HepG2 (cell line): ENCODE results near the gene TNFSF18. TPM values are rescaled to one million over a fixed set of nuclear protein-coding genes. Genes with fewer than 3 reads are reported as not detected.

Experiments
- ATAC-seq: fragments of 200-7000 bp; cut with Tn5 transposase; 3 replicates; pipeline ENCODE4 v1.9.1; 2020; ENCODE audit warnings: mild to moderate bottlenecking, moderate library complexity
- BruUV-seq: library from RNA; stranded (reverse); fragments of 400-500 nt; replicated peaks from 2 replicates; lab custom pipeline; 2021; lab: Mats Ljungman, UMichigan
- CTCF ChIA-PET: fragments of 300-600 bp; formaldehyde crosslinking; extraction: SDS; loops from one replicate; lab custom pipeline; 2021; ENCODE audit warnings: low total read pairs, inconsistent platforms, low intra/inter-chr PET ratio; lab: Yijun Ruan, JAX
- POLR2A ChIA-PET: fragments of 350-600 bp; sonication (Branson Sonifier 250); formaldehyde crosslinking; loops from one replicate; lab custom pipeline; 2020; ENCODE audit warnings: antibody characterized with exemption, inconsistent platforms; lab: Yijun Ruan, JAX
- DNase-seq: peaks from one replicate; pipeline ENCODE4 v3.0.0-alpha.2; 2015; ENCODE audit warnings: low spot score
- FAIRE-seq: peaks from 3 replicates; lab custom pipeline; 2011; peaks lifted over from hg19 to GRCh38; lab: Jason Lieb, UNC
- H2AFZ ChIP-seq: one replicate; pipeline ENCODE4 v1.6.1; 2011; ENCODE audit warnings: low read length, inconsistent platforms
- H3K27ac ChIP-seq: fragments of 300-600 bp; 3 replicates; pipeline ENCODE4 v1.8.0; 2011; ENCODE audit warnings: mixed run types, mild to moderate bottlenecking, mixed read lengths, low read length, inconsistent platforms; ENCODE audit not compliant: insufficient read depth; ENCODE audit errors: extremely low read length
- H3K27me3 ChIP-seq, 2 experiments: fragments of 200-600 bp in 1 of 2; 2 replicates in 1 of 2; 3 replicates in 1 of 2; pipeline versions ENCODE4 v1.6.0 to v1.8.0; 2011; ENCODE audit warnings: low read length in 2 of 2, mild to moderate bottlenecking in 2 of 2, moderate library complexity in 2 of 2, inconsistent platforms in 1 of 2; ENCODE audit not compliant: insufficient read depth in 2 of 2, control insufficient read depth in 1 of 2
- H3K36me3 ChIP-seq, 2 experiments: fragments of 200-600 bp in 1 of 2; replicated peaks in 1 of 2; 2 replicates in 1 of 2; 3 replicates in 1 of 2; pipeline versions ENCODE4 v1.5.1 to v1.8.0; 2011; ENCODE audit warnings: low read length in 2 of 2, inconsistent platforms in 1 of 2; ENCODE audit not compliant: insufficient read depth in 2 of 2, control insufficient read depth in 1 of 2
- H3K4me1 ChIP-seq: 2 replicates; pipeline ENCODE4 v1.5.1; 2012; ENCODE audit warnings: low read length, inconsistent platforms; ENCODE audit not compliant: insufficient read depth
- H3K4me2 ChIP-seq: 2 replicates; pipeline ENCODE4 v1.6.0; 2011; ENCODE audit warnings: low read depth, low read length, inconsistent platforms
- H3K4me3 ChIP-seq, 3 experiments: fragments of 200-600 bp in 1 of 3; sonication (generic), shearing (Covaris generic) in 1 of 3; replicated peaks in 1 of 3; 2 replicates each; pipeline ENCODE4 v1.5.1; 2011 to 2016; ENCODE audit warnings: low read length in 3 of 3, inconsistent platforms in 2 of 3, low read depth in 2 of 3, mild to moderate bottlenecking in 2 of 3, control low read depth in 1 of 3, mixed read lengths in 1 of 3; ENCODE audit not compliant: insufficient read depth in 1 of 3
- H3K79me2 ChIP-seq: one replicate; pipeline ENCODE4 v1.6.1; 2011; ENCODE audit warnings: low read length, inconsistent platforms; ENCODE audit not compliant: insufficient read depth
- H3K9ac ChIP-seq: 2 replicates; pipeline ENCODE4 v1.6.0; 2011; ENCODE audit warnings: mild to moderate bottlenecking, low read depth, low read length, inconsistent platforms; ENCODE audit not compliant: insufficient read depth
- H3K9me3 ChIP-seq: 2 replicates; pipeline ENCODE4 v1.5.1; 2012; ENCODE audit warnings: mild to moderate bottlenecking, low read length
- H4K20me1 ChIP-seq: 2 replicates; pipeline ENCODE4 v1.6.0; 2011; ENCODE audit warnings: inconsistent platforms, mild to moderate bottlenecking, low read length, moderate library complexity; ENCODE audit not compliant: insufficient read depth
- KLF6 ChIP-seq: IDR thresholded peaks from 2 replicates; pipeline ENCODE4 v1.8.0; 2016; ENCODE audit warnings: missing biosample characterization, missing genetic modification reagents
- MEIS1 ChIP-seq: sonication (generic); formaldehyde crosslinking; IDR thresholded peaks from 2 replicates; pipeline ENCODE4 v1.9.0; 2021; ENCODE audit warnings: mild to moderate bottlenecking, missing genetic modification reagents, moderate library complexity, borderline replicate concordance
- NRL ChIP-seq: sonication (generic); formaldehyde crosslinking; IDR thresholded peaks from 2 replicates; pipeline ENCODE4 v1.5.0; 2020; ENCODE audit warnings: missing genetic modification reagents, mild to moderate bottlenecking, moderate library complexity, borderline replicate concordance
- RCOR2 ChIP-seq: IDR thresholded peaks from 2 replicates; pipeline ENCODE4 v1.6.1; 2016; ENCODE audit warnings: missing biosample characterization, missing genetic modification reagents
- STAG1 ChIP-seq: sonication (generic); formaldehyde crosslinking; IDR thresholded peaks from 2 replicates; pipeline ENCODE4 v1.4.0; 2020; ENCODE audit warnings: missing genetic modification reagents
- YEATS4 ChIP-seq: sonication (generic); formaldehyde crosslinking; IDR thresholded peaks from 2 replicates; pipeline ENCODE4 v1.4.0; 2020; ENCODE audit warnings: missing genetic modification reagents, borderline replicate concordance
- ZBTB38 ChIP-seq: sonication (generic); formaldehyde crosslinking; IDR thresholded peaks from 2 replicates; pipeline ENCODE4 v1.5.1; 2020; ENCODE audit warnings: mild to moderate bottlenecking, missing genetic modification reagents
- ZFP36 ChIP-seq: fragments of 150-350 bp; IDR thresholded peaks from 2 replicates; pipeline ENCODE4 v1.6.1; 2018; ENCODE audit warnings: borderline replicate concordance, low read length, low read depth; ENCODE audit not compliant: partially characterized antibody
- ZNF121 ChIP-seq: sonication (generic); formaldehyde crosslinking; IDR thresholded peaks from 2 replicates; pipeline ENCODE4 v1.5.0; 2020; ENCODE audit warnings: mild to moderate bottlenecking, missing genetic modification reagents
- ZNF382 ChIP-seq: sonication (generic); formaldehyde crosslinking; IDR thresholded peaks from 2 replicates; pipeline ENCODE4 v1.5.0; 2020; ENCODE audit warnings: missing genetic modification reagents, mild to moderate bottlenecking, borderline replicate concordance
- ZNF879 ChIP-seq: sonication (generic); formaldehyde crosslinking; IDR thresholded peaks from 2 replicates; pipeline ENCODE4 v1.8.1; 2023; ENCODE audit warnings: missing genetic modification reagents
- whole genome bisulfite sequencing: methylation state at CpG from one replicate; pipeline ENCODE4 v1.1.6; 2017; ENCODE audit warnings: low lambda C conversion rate; 5-methylcytosine and 5-hydroxymethylcytosine counted together
- in situ Hi-C: cut with HindIII; loops from 2 replicates; pipeline ENCODE4 v1.10.0; 2017; ENCODE audit warnings: low pct_unique_long_range_greater_than_20kb; ENCODE audit not compliant: extremely low pct_ligation_motif_present
- intact Hi-C: fragments of 100-400 bp; cut with micrococcal nuclease; formaldehyde crosslinking; loops from one replicate; pipeline ENCODE4 v1.10.0; 2022; ENCODE audit not compliant: unreplicated experiment
- polyA plus RNA-seq, 8 experiments: library from polyadenylated mRNA; depleted of rRNA in 3 of 8; stranded (reverse) in 7 of 8; unstranded in 1 of 8; fragments of >200 nt; fragmentation: Illumina TruSeq in 4 of 8; extraction: Trizol in 4 of 8; gene quantifications; 2 replicates each; pipeline versions ENCODE4 v1.2.1 to v1.2.3, GENCODE V29; 2011 to 2016; ENCODE audit warnings: low read depth in 4 of 8, missing spikeins in 1 of 8, mixed read lengths in 1 of 8; ENCODE audit not compliant: insufficient read depth in 1 of 8
- total RNA-seq, 5 experiments: library from RNA; depleted of rRNA; stranded (reverse); fragments of >200 nt; fragmentation: Illumina TruSeq; extraction: Trizol; gene quantifications; 2 replicates each; pipeline ENCODE4 v1.2.3, GENCODE V29; 2016; ENCODE audit warnings: low read depth in 1 of 5
- TF ChIP-seq, protein P1 (sequence below): sonication (generic); formaldehyde crosslinking; IDR thresholded peaks from 2 replicates; pipeline ENCODE4 v1.5.1; 2020; ENCODE audit warnings: missing genetic modification reagents, mild to moderate bottlenecking, borderline replicate concordance
- TF ChIP-seq, protein P2 (sequence below): sonication (generic); formaldehyde crosslinking; conservative IDR thresholded peaks from 2 replicates; pipeline ENCODE4 v1.5.0; 2020; ENCODE audit warnings: missing genetic modification reagents
- TF ChIP-seq, protein P3 (sequence below): sonication (generic); formaldehyde crosslinking; IDR thresholded peaks from 2 replicates; pipeline ENCODE4 v1.4.0; 2020; ENCODE audit warnings: mild to moderate bottlenecking, missing genetic modification reagents
- TF ChIP-seq, protein P4 (sequence below): conservative IDR thresholded peaks from 2 replicates; pipeline ENCODE4 v1.6.1; 2018; ENCODE audit warnings: missing genetic modification reagents

The TNFSF18 gene
- total and polyA plus RNA-seq, 2 of the 13 experiments (the other 11 are each of a cell fraction or from before 2014, with no cell fraction given): not detected

DNA sequence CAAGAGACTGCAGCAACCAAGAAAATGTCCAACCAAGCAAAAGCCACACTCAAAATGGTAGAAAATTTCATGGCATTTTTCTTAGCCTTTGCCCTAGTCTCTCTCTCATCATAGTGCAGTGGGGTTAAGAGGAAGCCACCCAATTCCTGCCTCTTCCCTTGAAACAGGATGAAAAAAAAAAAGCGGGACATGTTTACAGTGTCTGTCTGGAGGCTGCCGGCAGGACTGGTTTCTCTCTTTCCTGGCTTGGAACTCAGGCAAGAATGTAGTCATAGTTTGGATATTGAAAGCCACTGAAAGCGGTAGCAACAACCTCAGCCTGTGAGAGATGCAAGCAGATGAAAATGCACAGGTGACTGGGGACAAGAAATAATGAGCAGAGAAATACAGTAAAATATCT, 13.3 kb upstream of the TNFSF18 start:
- intact Hi-C loops: no loop called here
- TF ChIP-seq RCOR2 (CRISPR knock-in tag): no peak
- no peak for TF ChIP-seq NRL
- TF ChIP-seq, protein P1, sequence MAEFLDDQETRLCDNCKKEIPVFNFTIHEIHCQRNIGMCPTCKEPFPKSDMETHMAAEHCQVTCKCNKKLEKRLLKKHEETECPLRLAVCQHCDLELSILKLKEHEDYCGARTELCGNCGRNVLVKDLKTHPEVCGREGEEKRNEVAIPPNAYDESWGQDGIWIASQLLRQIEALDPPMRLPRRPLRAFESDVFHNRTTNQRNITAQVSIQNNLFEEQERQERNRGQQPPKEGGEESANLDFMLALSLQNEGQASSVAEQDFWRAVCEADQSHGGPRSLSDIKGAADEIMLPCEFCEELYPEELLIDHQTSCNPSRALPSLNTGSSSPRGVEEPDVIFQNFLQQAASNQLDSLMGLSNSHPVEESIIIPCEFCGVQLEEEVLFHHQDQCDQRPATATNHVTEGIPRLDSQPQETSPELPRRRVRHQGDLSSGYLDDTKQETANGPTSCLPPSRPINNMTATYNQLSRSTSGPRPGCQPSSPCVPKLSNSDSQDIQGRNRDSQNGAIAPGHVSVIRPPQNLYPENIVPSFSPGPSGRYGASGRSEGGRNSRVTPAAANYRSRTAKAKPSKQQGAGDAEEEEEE (CRISPR knock-in tag): no peak
- TF ChIP-seq MEIS1 (CRISPR knock-in tag): no peak
- TF ChIP-seq, protein P2, sequence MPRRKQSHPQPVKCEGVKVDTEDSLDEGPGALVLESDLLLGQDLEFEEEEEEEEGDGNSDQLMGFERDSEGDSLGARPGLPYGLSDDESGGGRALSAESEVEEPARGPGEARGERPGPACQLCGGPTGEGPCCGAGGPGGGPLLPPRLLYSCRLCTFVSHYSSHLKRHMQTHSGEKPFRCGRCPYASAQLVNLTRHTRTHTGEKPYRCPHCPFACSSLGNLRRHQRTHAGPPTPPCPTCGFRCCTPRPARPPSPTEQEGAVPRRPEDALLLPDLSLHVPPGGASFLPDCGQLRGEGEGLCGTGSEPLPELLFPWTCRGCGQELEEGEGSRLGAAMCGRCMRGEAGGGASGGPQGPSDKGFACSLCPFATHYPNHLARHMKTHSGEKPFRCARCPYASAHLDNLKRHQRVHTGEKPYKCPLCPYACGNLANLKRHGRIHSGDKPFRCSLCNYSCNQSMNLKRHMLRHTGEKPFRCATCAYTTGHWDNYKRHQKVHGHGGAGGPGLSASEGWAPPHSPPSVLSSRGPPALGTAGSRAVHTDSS: no peak
- TF ChIP-seq ZNF121: no peak
- TF ChIP-seq ZNF879 (CRISPR knock-in tag): no peak
- no peak for TF ChIP-seq ZNF382 (CRISPR knock-in tag)
- TF ChIP-seq STAG1 (CRISPR knock-in tag): no peak
- TF ChIP-seq ZBTB38: no peak
- TF ChIP-seq KLF6 (CRISPR knock-in tag): no peak
- TF ChIP-seq, protein P3, sequence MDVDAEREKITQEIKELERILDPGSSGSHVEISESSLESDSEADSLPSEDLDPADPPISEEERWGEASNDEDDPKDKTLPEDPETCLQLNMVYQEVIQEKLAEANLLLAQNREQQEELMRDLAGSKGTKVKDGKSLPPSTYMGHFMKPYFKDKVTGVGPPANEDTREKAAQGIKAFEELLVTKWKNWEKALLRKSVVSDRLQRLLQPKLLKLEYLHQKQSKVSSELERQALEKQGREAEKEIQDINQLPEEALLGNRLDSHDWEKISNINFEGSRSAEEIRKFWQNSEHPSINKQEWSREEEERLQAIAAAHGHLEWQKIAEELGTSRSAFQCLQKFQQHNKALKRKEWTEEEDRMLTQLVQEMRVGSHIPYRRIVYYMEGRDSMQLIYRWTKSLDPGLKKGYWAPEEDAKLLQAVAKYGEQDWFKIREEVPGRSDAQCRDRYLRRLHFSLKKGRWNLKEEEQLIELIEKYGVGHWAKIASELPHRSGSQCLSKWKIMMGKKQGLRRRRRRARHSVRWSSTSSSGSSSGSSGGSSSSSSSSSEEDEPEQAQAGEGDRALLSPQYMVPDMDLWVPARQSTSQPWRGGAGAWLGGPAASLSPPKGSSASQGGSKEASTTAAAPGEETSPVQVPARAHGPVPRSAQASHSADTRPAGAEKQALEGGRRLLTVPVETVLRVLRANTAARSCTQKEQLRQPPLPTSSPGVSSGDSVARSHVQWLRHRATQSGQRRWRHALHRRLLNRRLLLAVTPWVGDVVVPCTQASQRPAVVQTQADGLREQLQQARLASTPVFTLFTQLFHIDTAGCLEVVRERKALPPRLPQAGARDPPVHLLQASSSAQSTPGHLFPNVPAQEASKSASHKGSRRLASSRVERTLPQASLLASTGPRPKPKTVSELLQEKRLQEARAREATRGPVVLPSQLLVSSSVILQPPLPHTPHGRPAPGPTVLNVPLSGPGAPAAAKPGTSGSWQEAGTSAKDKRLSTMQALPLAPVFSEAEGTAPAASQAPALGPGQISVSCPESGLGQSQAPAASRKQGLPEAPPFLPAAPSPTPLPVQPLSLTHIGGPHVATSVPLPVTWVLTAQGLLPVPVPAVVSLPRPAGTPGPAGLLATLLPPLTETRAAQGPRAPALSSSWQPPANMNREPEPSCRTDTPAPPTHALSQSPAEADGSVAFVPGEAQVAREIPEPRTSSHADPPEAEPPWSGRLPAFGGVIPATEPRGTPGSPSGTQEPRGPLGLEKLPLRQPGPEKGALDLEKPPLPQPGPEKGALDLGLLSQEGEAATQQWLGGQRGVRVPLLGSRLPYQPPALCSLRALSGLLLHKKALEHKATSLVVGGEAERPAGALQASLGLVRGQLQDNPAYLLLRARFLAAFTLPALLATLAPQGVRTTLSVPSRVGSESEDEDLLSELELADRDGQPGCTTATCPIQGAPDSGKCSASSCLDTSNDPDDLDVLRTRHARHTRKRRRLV: no peak
- no peak for TF ChIP-seq ZFP36
- TF ChIP-seq YEATS4 (CRISPR knock-in tag): no peak
- TF ChIP-seq, protein P4, sequence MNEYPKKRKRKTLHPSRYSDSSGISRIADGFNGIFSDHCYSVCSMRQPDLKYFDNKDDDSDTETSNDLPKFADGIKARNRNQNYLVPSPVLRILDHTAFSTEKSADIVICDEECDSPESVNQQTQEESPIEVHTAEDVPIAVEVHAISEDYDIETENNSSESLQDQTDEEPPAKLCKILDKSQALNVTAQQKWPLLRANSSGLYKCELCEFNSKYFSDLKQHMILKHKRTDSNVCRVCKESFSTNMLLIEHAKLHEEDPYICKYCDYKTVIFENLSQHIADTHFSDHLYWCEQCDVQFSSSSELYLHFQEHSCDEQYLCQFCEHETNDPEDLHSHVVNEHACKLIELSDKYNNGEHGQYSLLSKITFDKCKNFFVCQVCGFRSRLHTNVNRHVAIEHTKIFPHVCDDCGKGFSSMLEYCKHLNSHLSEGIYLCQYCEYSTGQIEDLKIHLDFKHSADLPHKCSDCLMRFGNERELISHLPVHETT (CRISPR knock-in tag): no peak

More for the DNA sequence above, 13.3 kb upstream of the TNFSF18 start:
- ChIA-PET CTCF (no interaction called here), POLR2A (no interaction called here)
- Histone ChIP-seq H3K9ac (no peak overlapping the region), H3K4me1 (no peaks in the 10 kb centered on the region), H3K79me2 (no peaks in the 10 kb centered on the region), H4K20me1 (no peaks in the 10 kb centered on the region), H3K27ac (no peak overlapping the region), H2AFZ (no peak overlapping the region), H3K9me3 (no peaks in the 10 kb centered on the region), H3K4me2 (no peak overlapping the region), H3K4me3 (no peak overlapping the region), H3K27me3 (no peaks in the 10 kb centered on the region), H3K36me3 (no peaks in the 10 kb centered on the region)
- ATAC-seq (no peak), DNase-seq (no peak), FAIRE-seq (no peak)
- no TSS peak for BruUV-seq
- WGBS: 67% methylated on average over 3 of the region's 3 CpGs
- in situ Hi-C loops: no loop called here
